NCI-H2107 treated with DMSO at 0.1 percent for 48 hours (cell line): ENCODE results near the gene CFAP45.
A peak's percentile ranks its signal among the peaks of the same experiment; 100 is the strongest.

Source experiments
- DNase-seq: peaks from one replicate; lab custom pipeline; 2025; ENCODE audit not compliant: unreplicated experiment; lab: John Stamatoyannopoulos, UW

CFAP45 gene

GRCh38 chr1:159900086-159900680 lies at the start of gene CFAP45:
Gene CFAP45 (minus strand): TSS chr1:159900165. CDS start chr1:159900098, 67 bp downstream.
- DNase-seq: no peak

GRCh38 chr1:159949123-159949522 lies 49.2 kb upstream of the CFAP45 start:
- DNase-seq: no peak

GRCh38 chr1:159947942-159948341 lies 48.0 kb upstream of the CFAP45 start:
- no peak for DNase-seq

- DNase-seq: no peak
These were observed 46.5 kb upstream of the CFAP45 start for GRCh38 chr1:159946242-159947187.

GRCh38 chr1:159945483-159946241 lies 45.7 kb upstream of the CFAP45 start, which contains the start of gene IGSF9:
Gene IGSF9 (minus strand): TSS chr1:159945613. CDS start chr1:159943454, 2,159 bp downstream.
- peak; percentile 85 for DNase-seq

- DNase-seq: peak; percentile 44
These were observed 44.9 kb upstream of the CFAP45 start for GRCh38 chr1:159944623-159945455.

GRCh38 chr1:159943908-159944622 lies 44.1 kb upstream of the CFAP45 start:
- DNase-seq: no peak

GRCh38 chr1:159943278-159943640 lies 43.3 kb upstream of the CFAP45 start:
- no peak for DNase-seq

GRCh38 chr1:159942632-159943277 lies 42.8 kb upstream of the CFAP45 start:
- no peak for DNase-seq

- peak; percentile 64 for DNase-seq
These were observed 41.9 kb upstream of the CFAP45 start for GRCh38 chr1:159941591-159942560.

GRCh38 chr1:159941141-159941540 lies 41.2 kb upstream of the CFAP45 start:
- DNase-seq: no peak

GRCh38 chr1:159940006-159940620 lies 40.1 kb upstream of the CFAP45 start:
- no peak for DNase-seq

- no peak for DNase-seq
These were observed 39.7 kb upstream of the CFAP45 start for GRCh38 chr1:159939678-159940002.

GRCh38 chr1:159938905-159939677 lies 39.1 kb upstream of the CFAP45 start:
- DNase-seq: no peak

- no peak for DNase-seq
These were observed 38.4 kb upstream of the CFAP45 start for GRCh38 chr1:159938211-159938852.

- peak; percentile 30 for DNase-seq
These were observed 37.2 kb upstream of the CFAP45 start for GRCh38 chr1:159937054-159937750.
